Measurements from ENCODE around the gene SEZ6L. TPM values are rescaled to one million over a fixed set of nuclear protein-coding genes. Genes with fewer than 3 reads are reported as not detected.
"Not testable (repeated sequence)": the region's sequence is repeated elsewhere in the genome, so short reads cannot be mapped to it uniquely, and the experiment has no call there.

Gene SEZ6L
- total RNA-seq, 1 donor from 2014 or later, result 0.04 TPM

DNA sequence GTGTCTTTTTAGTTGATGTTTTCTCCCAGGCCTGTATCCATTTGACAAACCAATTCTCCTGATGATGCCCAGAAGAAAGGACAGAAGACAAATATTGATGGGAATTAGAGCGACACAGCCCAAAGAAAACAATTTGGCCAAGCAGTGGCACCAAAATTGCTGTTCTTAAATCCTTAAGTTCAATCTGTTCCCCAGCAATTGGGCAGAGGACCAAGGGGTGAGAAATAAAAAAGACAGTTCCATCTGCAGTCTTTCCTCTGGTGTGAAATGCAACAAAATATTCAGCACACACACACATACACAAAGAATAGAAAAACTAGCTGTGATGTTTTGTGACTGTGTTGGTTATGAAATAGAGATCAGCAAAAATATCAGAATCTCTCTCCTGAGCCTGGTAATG lies 221.8 kb downstream of the SEZ6L start:
- no peak for ATAC-seq

- no peak for ATAC-seq
Observed at GRCh38 chr22:26391623-26392022, 222.4 kb downstream of the SEZ6L start.

GRCh38 chr22:26393929-26394328 lies 224.7 kb downstream of the SEZ6L start:
- ATAC-seq, result no peak

- ATAC-seq, result no peak
Observed at GRCh38 chr22:26394777-26395176, 225.5 kb downstream of the SEZ6L start.

DNA sequence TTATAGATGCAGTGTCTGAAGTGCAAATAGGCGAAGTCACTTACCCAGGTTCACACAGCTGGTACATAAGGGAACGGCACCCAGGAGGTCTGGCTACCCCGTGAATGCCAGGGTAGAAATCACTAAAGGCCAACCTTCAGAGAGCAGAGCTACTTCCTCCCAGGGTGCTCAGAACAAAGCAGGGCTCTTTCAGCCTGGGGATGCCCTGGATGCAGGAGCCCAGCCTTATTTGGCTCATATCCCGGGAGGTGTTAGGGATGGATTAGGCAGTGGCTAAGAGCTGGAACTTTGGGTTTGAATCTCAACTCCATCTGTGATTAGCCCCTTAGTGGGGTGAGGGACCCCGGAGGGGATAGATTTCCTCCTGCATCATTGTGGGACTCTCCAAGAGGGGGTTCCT lies 226.7 kb downstream of the SEZ6L start:
- no peak for ATAC-seq

GRCh38 chr22:26398741-26399153 lies 229.5 kb downstream of the SEZ6L start:
- ATAC-seq, result peak; percentile 87

DNA sequence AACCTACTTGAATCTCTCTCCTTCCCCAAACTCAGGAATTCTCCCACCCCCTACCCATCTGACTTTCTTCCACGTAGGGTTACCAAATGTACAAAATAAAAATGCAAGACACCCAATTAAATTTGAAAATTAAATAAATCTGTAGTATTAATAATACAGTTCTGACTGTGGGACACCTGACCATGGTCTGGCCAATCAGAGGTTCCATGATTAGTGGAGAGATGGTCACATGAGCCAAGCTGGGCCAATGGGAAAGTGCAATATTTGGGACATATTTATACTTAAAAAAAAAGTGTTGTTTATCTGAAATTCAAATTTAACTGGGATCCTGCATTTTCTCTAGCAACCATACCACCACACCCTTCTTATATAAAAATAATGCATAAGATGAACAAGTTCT lies 230.0 kb downstream of the SEZ6L start:
- no peak for ATAC-seq

GRCh38 chr22:26401726-26402125 lies 232.5 kb downstream of the SEZ6L start:
- ATAC-seq, result no peak

DNA sequence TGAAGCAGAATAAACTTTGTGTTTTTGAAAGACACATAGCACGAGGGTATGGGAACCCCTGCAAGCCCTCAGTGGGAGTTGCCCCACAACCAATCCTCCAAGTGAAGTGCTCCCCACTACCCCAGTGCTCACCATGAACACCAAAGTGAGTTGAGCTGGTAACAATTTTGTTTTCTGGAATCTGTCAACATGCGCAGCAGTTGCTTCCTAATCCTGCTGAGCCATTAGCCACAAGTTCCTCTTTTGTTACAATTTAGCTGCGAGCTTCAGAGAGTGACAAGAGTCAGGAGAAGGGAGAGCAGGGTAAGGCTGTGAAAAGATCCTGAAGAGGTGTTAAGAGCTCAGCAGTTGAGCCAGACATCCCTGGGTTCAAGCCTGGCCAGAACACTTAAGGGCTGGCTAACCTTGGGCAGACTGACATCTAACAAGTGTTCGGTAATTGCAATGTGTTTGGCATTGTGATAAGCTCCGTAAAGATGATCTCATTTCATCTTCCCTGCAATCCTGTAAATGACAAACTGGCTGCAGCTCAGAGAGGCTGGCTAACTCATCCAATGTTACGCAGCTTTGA lies 235.7 kb downstream of the SEZ6L start:
- no peak for ATAC-seq

DNA sequence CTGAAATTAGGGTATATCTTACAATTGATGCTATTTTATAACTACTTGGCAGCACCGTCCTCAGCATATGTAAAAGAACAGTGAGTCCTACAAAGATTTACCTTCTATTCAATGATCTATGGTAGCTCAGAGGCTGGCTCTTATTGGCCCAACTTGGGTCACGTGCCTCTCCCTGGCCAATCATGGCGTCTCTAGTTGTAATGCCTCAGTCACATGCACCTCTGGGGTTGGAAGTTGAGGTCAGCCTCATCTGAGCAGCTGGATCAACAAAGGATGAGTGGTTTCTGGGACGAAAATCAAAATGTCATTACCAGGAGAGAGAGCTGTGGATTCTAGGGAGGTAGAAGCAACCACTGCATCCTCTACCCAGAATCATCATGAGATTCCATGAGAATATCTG lies 236.9 kb downstream of the SEZ6L start:
- no peak for ATAC-seq

DNA sequence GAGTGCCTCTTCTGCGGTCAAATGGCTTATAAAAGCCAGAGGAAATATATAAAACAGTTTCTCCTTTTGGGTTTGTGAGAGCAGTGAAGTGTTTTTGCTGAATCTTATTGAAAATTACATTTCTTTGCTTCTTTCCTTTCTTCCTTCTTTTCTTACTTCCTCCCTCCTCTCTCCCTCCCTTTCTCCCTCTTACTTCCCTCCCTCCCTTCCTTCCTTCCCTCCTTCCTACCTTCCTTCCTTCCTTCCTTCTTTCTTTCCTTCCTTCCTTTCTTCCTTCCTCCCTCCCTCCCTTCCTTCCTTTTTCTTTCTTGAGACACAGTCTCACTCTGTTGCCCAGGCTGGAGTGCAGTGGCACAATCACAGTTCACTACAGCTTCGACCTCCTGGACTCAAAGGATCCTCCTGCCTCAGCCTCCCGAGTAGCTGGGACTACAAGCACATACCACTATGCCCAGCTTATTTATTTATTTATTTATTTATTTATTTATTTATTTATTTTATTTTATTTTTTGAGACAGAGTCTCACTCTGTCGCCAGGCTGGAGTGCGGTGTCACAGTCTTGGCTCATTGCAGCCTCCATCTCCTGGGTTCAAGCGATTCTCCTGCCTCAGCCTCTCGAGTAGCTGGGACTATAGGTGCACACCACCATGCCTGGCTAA lies 239.4 kb downstream of the SEZ6L start:
- ATAC-seq, result not testable (repeated sequence)

GRCh38 chr22:26409719-26410335 lies 240.6 kb downstream of the SEZ6L start:
- no peak for ATAC-seq

DNA sequence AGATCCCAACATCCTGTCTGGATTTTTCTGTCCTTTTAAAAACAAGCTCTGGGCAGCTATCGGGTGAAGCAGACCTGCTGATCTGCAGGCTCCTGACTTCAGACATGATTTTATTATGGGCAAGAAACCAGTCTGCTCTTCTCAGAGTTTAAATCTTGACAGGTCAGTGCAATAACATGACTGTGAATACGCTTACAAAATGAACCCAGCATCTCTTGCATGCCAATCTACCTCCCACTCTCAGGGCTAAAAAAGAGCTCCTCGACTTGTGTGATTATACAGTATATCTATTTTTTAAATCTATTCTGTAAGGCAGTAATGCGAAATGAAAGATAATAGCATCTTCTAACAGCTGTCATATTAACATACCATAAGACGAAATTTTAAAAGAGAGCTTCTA lies 241.1 kb downstream of the SEZ6L start:
- no peak for ATAC-seq

GRCh38 chr22:26414347-26414746 lies 245.1 kb downstream of the SEZ6L start:
- no peak for ATAC-seq

- peak; percentile 27 for ATAC-seq
Observed at GRCh38 chr22:26416256-26416655, 247.0 kb downstream of the SEZ6L start.

DNA sequence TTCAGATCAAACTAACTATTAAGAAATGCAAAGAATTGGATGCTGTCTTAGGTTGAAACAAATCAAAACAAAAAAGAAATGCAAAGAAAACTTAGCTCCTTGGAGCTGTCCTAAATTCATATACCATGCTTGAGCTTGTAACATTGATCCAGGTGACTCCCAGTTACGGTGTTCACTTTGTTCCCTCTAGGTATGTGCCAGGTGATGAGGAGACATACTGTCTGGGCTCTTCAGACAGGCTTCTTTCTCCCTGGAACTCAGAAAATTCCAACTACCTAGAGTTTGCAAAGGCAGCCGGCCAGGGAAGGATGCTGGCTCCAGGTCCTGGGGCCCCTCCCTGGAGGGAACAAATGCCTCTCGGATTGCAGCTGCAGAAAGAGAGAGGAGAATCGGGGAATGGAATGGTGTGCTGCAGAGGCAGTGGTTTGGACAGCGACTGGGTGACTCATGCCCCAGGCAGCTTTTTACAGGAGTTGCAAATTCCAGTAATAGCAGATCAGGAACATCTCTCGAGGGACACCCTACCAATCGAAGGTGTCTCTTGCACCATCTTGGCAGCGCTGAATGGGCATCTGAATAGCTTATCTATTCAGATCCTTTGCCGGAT lies 247.5 kb downstream of the SEZ6L start:
- no peak for ATAC-seq

- ATAC-seq, result no peak
Observed at GRCh38 chr22:26417406-26417805, 248.1 kb downstream of the SEZ6L start.

GRCh38 chr22:26418620-26419019 lies 249.4 kb downstream of the SEZ6L start:
- ATAC-seq, result no peak

- no peak for ATAC-seq
Observed at GRCh38 chr22:26426924-26427323, 257.7 kb downstream of the SEZ6L start.

- ATAC-seq, result peak; percentile 78
Observed at GRCh38 chr22:26428515-26429457, 259.5 kb downstream of the SEZ6L start, which contains the start of gene ASPHD2. Gene ASPHD2, plus strand, starts transcription at chr22:26429260. Its CDS starts 4,356 bp downstream, at chr22:26433616.

GRCh38 chr22:26429458-26430286 lies 260.4 kb downstream of the SEZ6L start:
- peak; percentile 42 for ATAC-seq

DNA sequence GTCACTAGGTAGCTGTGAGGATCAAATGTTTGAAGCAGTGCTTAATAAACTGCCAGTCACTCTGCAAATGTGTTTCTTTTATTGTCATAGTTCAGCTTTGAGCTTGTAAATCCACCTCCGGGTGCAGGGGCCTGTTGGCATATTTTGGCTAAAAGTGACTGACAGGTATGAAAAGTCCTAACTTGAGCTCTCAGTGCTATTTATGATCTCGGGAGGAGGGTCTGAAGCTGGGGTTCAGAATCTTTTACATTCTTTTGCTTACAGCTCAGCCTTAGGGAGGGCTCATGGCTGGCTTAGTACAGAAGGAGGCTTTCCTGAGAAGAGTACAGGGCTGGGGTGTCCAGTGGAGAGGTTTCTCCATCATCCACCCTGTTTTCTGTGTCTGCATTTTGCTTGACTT lies 261.3 kb downstream of the SEZ6L start:
- ATAC-seq, result no peak
